Vagina (tissue), 2 donors: Measurements from ENCODE around the gene EGFLAM. TPM values are rescaled to one million over a fixed set of nuclear protein-coding genes. Genes with fewer than 3 reads are reported as not detected.

Experiments used
- DNase-seq, 2 donors: peaks; one replicate each; pipeline ENCODE4 v3.0.0-alpha.2; 2017; ENCODE audit errors: extremely low spot score in 2 of 2
- H3K27ac ChIP-seq: fragments of 200-600 bp; sonication (generic); one replicate; pipeline ENCODE4 v1.5.1; 2019
- H3K27me3 ChIP-seq: fragments of 200-600 bp; sonication (generic); one replicate; pipeline ENCODE4 v1.5.1; 2019
- H3K36me3 ChIP-seq, 2 donors: fragments of 200-600 bp; sonication (generic); one replicate each; pipeline ENCODE4 v1.5.1; 2017 to 2019
- H3K4me1 ChIP-seq: fragments of 200-600 bp; sonication (generic); one replicate; pipeline ENCODE4 v1.5.1; 2019
- H3K4me3 ChIP-seq, 2 donors: fragments of 200-600 bp; sonication (generic); 1 replicate in 1 of 2; 2 replicates in 1 of 2; pipeline ENCODE4 v1.5.1; 2016 to 2019
- H3K9me3 ChIP-seq: fragments of 200-600 bp; sonication (generic); one replicate; pipeline ENCODE4 v1.5.1; 2019
- CTCF ChIP-seq, 3 experiments: fragments of 450-650 bp in 2 of 3; fragments of 200-600 bp in 1 of 3; sonication (generic) in 1 of 3; IDR thresholded peaks; one replicate each; pipeline ENCODE4 v1.5.1; 2017 to 2019; ENCODE audit warnings: antibody characterized with exemption in 3 of 3, mild to moderate bottlenecking in 2 of 3, moderate library complexity in 2 of 3
- POLR2A ChIP-seq, 2 donors: fragments of 450-650 bp; IDR thresholded peaks; one replicate each; pipeline ENCODE4 v1.6.1; 2017; ENCODE audit warnings: antibody characterized with exemption in 2 of 2, mild to moderate bottlenecking in 2 of 2, moderate library complexity in 2 of 2
- POLR2AphosphoS5 ChIP-seq, 2 donors: sonication (generic); formaldehyde crosslinking; IDR thresholded peaks; one replicate each; pipeline ENCODE4 v1.9.0; 2017; ENCODE audit warnings: antibody characterized with exemption in 2 of 2, mild to moderate bottlenecking in 2 of 2, low read depth in 1 of 2; ENCODE audit not compliant: insufficient read depth in 1 of 2
- intact Hi-C: fragments of 100-400 bp; cut with DNase I; formaldehyde crosslinking; loops from one replicate; pipeline ENCODE4 v1.15.1; 2023
- total RNA-seq: library from RNA; depleted of rRNA; stranded (reverse); fragments of >200 nt; gene quantifications from one replicate; pipeline ENCODE4 v1.2.3, GENCODE V29; 2016

Gene EGFLAM
- total RNA-seq, 1 donor from 2014 or later, result 15.2 TPM

- no peak for DNase-seq
- intact Hi-C loops, result no loop called here
- Histone ChIP-seq H3K4me3 (no peak overlapping the region), H3K9me3 (no peaks in the 10 kb centered on the region), H3K36me3 (peaks cover 0 to 21% of the 10 kb centered on the region in 2 donors), H3K27me3 (no peaks in the 10 kb centered on the region), H3K27ac (no peak overlapping the region), H3K4me1 (no peaks in the 10 kb centered on the region)
- TF ChIP-seq POLR2AphosphoS5 (IDR thresholded peaks at IDR 0.05; ENCODE audit: insufficient read depth in 1 of 2, low read depth in 1 of 2), result no peak
- no peak for TF ChIP-seq POLR2A (IDR thresholded peaks at IDR 0.05)
- TF ChIP-seq CTCF (IDR thresholded peaks at IDR 0.05), result no peak
These were observed 235.8 kb downstream of the EGFLAM start for GRCh38 chr5:38494175-38494574.

- intact Hi-C loops, result no loop called here
- Histone ChIP-seq H3K9me3 (no peaks in the 10 kb centered on the region), H3K36me3 (peaks cover 0 to 18% of the 10 kb centered on the region in 2 donors), H3K4me3 (no peak overlapping the region), H3K27ac (no peak overlapping the region), H3K4me1 (no peaks in the 10 kb centered on the region), H3K27me3 (no peaks in the 10 kb centered on the region)
- TF ChIP-seq POLR2A (IDR thresholded peaks at IDR 0.05) (no peak), POLR2AphosphoS5 (IDR thresholded peaks at IDR 0.05; ENCODE audit: insufficient read depth in 1 of 2, low read depth in 1 of 2) (no peak), CTCF (IDR thresholded peaks at IDR 0.05) (no peak)
- no peak for DNase-seq
These were observed 236.4 kb downstream of the EGFLAM start for GRCh38 chr5:38494763-38495162.

- Histone ChIP-seq H3K4me3 (no peak overlapping the region), H3K27ac (no peak overlapping the region), H3K27me3 (no peaks in the 10 kb centered on the region), H3K36me3 (peaks cover 0 to 14% of the 10 kb centered on the region in 2 donors), H3K9me3 (no peaks in the 10 kb centered on the region), H3K4me1 (no peaks in the 10 kb centered on the region)
- no peak for TF ChIP-seq POLR2A (IDR thresholded peaks at IDR 0.05)
- TF ChIP-seq POLR2AphosphoS5 (IDR thresholded peaks at IDR 0.05; ENCODE audit: insufficient read depth in 1 of 2, low read depth in 1 of 2), result no peak
- TF ChIP-seq CTCF (IDR thresholded peaks at IDR 0.05), result no peak
- no peak for DNase-seq
- intact Hi-C loops, result no loop called here
These were observed 239.6 kb downstream of the EGFLAM start for GRCh38 chr5:38497946-38498345.

- DNase-seq, result no peak
- TF ChIP-seq POLR2A (IDR thresholded peaks at IDR 0.05) (no peak), CTCF (IDR thresholded peaks at IDR 0.05) (no peak), POLR2AphosphoS5 (IDR thresholded peaks at IDR 0.05; ENCODE audit: insufficient read depth in 1 of 2, low read depth in 1 of 2) (no peak)
These were observed 242.4 kb downstream of the EGFLAM start for GRCh38 chr5:38500573-38501260.

GRCh38 chr5:38506302-38506701, 247.9 kb downstream of the EGFLAM start:
- no peak for TF ChIP-seq POLR2A (IDR thresholded peaks at IDR 0.05)
- no peak for TF ChIP-seq CTCF (IDR thresholded peaks at IDR 0.05)
- TF ChIP-seq POLR2AphosphoS5 (IDR thresholded peaks at IDR 0.05; ENCODE audit: insufficient read depth in 1 of 2, low read depth in 1 of 2), result no peak
- H3K9me3 ChIP-seq, result no peaks in the 10 kb centered on the region
- H3K27ac ChIP-seq, result no peak overlapping the region
- no peaks in the 10 kb centered on the region for H3K27me3 ChIP-seq
- H3K4me3 ChIP-seq, result no peak overlapping the region
- no peaks in the 10 kb centered on the region for H3K4me1 ChIP-seq
- DNase-seq, result no peak
- no peaks in the 10 kb centered on the region for H3K36me3 ChIP-seq
- intact Hi-C loops, result no loop called here

More at GRCh38 chr5:38500573-38501260, 242.4 kb downstream of the EGFLAM start:
- Histone ChIP-seq H3K36me3 (peaks cover 0 to 10% of the 10 kb centered on the region in 2 donors), H3K9me3 (no peaks in the 10 kb centered on the region), H3K27ac (no peak overlapping the region), H3K4me1 (no peaks in the 10 kb centered on the region), H3K27me3 (no peaks in the 10 kb centered on the region), H3K4me3 (no peak overlapping the region)
- intact Hi-C loops, result no loop called here
